NK-92 treated with Interleukin-12 subunit alpha and Interleukin-12 subunit beta, amount 100 ng/mL, for 24 hours (cell line): Measurements from ENCODE around the gene SPECC1L.
A peak's percentile ranks its signal among the peaks of the same experiment; 100 is the strongest.

Source experiments
- DNase-seq: peaks from one replicate; lab custom pipeline; 2025; lab: John Stamatoyannopoulos, UW

The SPECC1L gene

GRCh38 chr22:24428751-24429410 is 158.2 kb downstream of the SPECC1L start:
- DNase-seq: no peak

- DNase-seq: peak; percentile 30
These were observed 159.1 kb downstream of the SPECC1L start for GRCh38 chr22:24429411-24430365.

- DNase-seq: no peak
These were observed 160.0 kb downstream of the SPECC1L start for GRCh38 chr22:24430431-24431308.

- no peak for DNase-seq
These were observed 160.8 kb downstream of the SPECC1L start for GRCh38 chr22:24431309-24432034.

- no peak for DNase-seq
These were observed 161.6 kb downstream of the SPECC1L start for GRCh38 chr22:24432059-24432853.

- no peak for DNase-seq
These were observed 162.6 kb downstream of the SPECC1L start for GRCh38 chr22:24433001-24433827.

- peak; percentile 62 for DNase-seq
These were observed 163.3 kb downstream of the SPECC1L start for GRCh38 chr22:24433828-24434470.

GRCh38 chr22:24434471-24435322 is 164.1 kb downstream of the SPECC1L start:
- DNase-seq: peak; percentile 74

GRCh38 chr22:24435323-24435645 is 164.7 kb downstream of the SPECC1L start:
- no peak for DNase-seq

- no peak for DNase-seq
These were observed 165.3 kb downstream of the SPECC1L start for GRCh38 chr22:24435861-24436371.

GRCh38 chr22:24436553-24436952 is 165.9 kb downstream of the SPECC1L start:
- DNase-seq: no peak

- no peak for DNase-seq
These were observed 166.5 kb downstream of the SPECC1L start for GRCh38 chr22:24437091-24437490.

GRCh38 chr22:24437741-24438328 is 167.2 kb downstream of the SPECC1L start:
- DNase-seq: peak; percentile 24

- DNase-seq: no peak
These were observed 169.7 kb downstream of the SPECC1L start for GRCh38 chr22:24440270-24440717.

- no peak for DNase-seq
These were observed 170.2 kb downstream of the SPECC1L start for GRCh38 chr22:24440718-24441405.

GRCh38 chr22:24441406-24442351 is 171.0 kb downstream of the SPECC1L start:
- DNase-seq: no peak
